HEK293T (cell line): ENCODE data around the gene CCL14.

ENCODE experiments used
- ARNT ChIP-seq: fragments of 450-650 bp; IDR thresholded peaks from 2 replicates; pipeline ENCODE4 v1.6.1; 2017; ENCODE audit warnings: mild to moderate bottlenecking
- BHLHE40 ChIP-seq: fragments of 450-650 bp; IDR thresholded peaks from 2 replicates; pipeline ENCODE4 v1.6.1; 2016; ENCODE audit warnings: mild to moderate bottlenecking, moderate library complexity, borderline replicate concordance
- CTBP1 ChIP-seq: fragments of 450-650 bp; IDR thresholded peaks from 2 replicates; pipeline ENCODE4 v1.6.1; 2016; ENCODE audit warnings: borderline replicate concordance
- ELF4 ChIP-seq: fragments of 450-650 bp; IDR thresholded peaks from 2 replicates; pipeline ENCODE4 v1.6.1; 2017; ENCODE audit warnings: antibody characterized with exemption
- FOXM1 ChIP-seq: fragments of 450-650 bp; IDR thresholded peaks from 2 replicates; pipeline ENCODE4 v1.6.1; 2017; ENCODE audit warnings: mild to moderate bottlenecking, borderline replicate concordance
- HDGF ChIP-seq: fragments of 450-650 bp; IDR thresholded peaks from 2 replicates; pipeline ENCODE4 v1.6.1; 2017; ENCODE audit warnings: antibody characterized with exemption, borderline replicate concordance
- L3MBTL2 ChIP-seq: fragments of 450-650 bp; conservative IDR thresholded peaks from 2 replicates; pipeline ENCODE4 v1.6.1; 2016; ENCODE audit warnings: mild to moderate bottlenecking
- NFRKB ChIP-seq: fragments of 450-650 bp; IDR thresholded peaks from 2 replicates; pipeline ENCODE4 v1.6.1; 2016; ENCODE audit warnings: mild to moderate bottlenecking, moderate library complexity
- TARDBP ChIP-seq: fragments of 450-650 bp; IDR thresholded peaks from 2 replicates; pipeline ENCODE4 v1.6.1; 2016

- TF ChIP-seq L3MBTL2 = no peak
- no peak for TF ChIP-seq NFRKB
- TF ChIP-seq HDGF = no peak
- no peak for TF ChIP-seq ARNT
- no peak for TF ChIP-seq CTBP1
- no peak for TF ChIP-seq BHLHE40
- no peak for TF ChIP-seq FOXM1
- TF ChIP-seq ELF4 = no peak
- no peak for TF ChIP-seq TARDBP
Observed at GRCh38 chr17:35981246-35981645, 5.3 kb downstream of the CCL14 start, which contains the start of gene CCL16.
